ENCODE data around the gene EAF2. TPM values are rescaled to one million over a fixed set of nuclear protein-coding genes. Genes with fewer than 3 reads are reported as not detected.

Gene EAF2
- total RNA-seq, 1 experiment from 2014 or later, result 4.5 TPM

DNA sequence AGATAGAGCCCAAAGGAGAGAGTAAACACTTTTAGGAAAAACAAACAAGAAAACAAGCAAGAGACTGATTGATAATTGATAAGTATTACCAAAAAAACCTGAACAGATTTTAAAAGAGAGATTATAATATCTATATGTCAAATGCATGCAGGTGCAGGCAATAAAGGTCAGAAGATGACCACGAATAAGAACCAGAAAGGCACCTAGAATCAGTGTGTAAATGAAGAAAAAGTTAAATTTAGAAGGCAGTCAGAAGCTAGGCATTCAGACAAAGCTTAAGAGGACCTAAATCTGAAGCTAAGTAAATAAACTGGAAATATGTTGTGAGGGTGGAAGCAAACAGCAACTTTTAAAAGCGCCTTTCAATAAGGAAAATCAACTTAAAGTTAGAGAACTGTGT, 16.4 kb upstream of the EAF2 start:
- Mint-ChIP-seq H3K4me1 (ENCODE audit: low read depth, unreplicated experiment) (no peaks in the 10 kb centered on the region), H3K36me3 (ENCODE audit: insufficient read depth, unreplicated experiment) (peaks cover 74% of the 10 kb centered on the region), H3K9me3 (ENCODE audit: unreplicated experiment) (peaks cover 11% of the 10 kb centered on the region), H3K4me3 (ENCODE audit: unreplicated experiment) (no peak overlapping the region), H3K27ac (ENCODE audit: unreplicated experiment) (no peak overlapping the region), H3K27me3 (ENCODE audit: insufficient read depth, unreplicated experiment) (no peaks in the 10 kb centered on the region)
- TF ChIP-seq, protein P1, sequence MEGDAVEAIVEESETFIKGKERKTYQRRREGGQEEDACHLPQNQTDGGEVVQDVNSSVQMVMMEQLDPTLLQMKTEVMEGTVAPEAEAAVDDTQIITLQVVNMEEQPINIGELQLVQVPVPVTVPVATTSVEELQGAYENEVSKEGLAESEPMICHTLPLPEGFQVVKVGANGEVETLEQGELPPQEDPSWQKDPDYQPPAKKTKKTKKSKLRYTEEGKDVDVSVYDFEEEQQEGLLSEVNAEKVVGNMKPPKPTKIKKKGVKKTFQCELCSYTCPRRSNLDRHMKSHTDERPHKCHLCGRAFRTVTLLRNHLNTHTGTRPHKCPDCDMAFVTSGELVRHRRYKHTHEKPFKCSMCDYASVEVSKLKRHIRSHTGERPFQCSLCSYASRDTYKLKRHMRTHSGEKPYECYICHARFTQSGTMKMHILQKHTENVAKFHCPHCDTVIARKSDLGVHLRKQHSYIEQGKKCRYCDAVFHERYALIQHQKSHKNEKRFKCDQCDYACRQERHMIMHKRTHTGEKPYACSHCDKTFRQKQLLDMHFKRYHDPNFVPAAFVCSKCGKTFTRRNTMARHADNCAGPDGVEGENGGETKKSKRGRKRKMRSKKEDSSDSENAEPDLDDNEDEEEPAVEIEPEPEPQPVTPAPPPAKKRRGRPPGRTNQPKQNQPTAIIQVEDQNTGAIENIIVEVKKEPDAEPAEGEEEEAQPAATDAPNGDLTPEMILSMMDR (IDR thresholded peaks at IDR 0.05; ENCODE audit: insufficient read depth in 1 of 2, low read depth in 1 of 2, low read length in 1 of 2, severe bottlenecking in 1 of 2, unreplicated experiment in 1 of 2), result no peak
- Histone ChIP-seq H3K36me3 (ENCODE audit: control insufficient read depth, insufficient read depth, low read length) (no peaks in the 10 kb centered on the region), H3K4me3 (ENCODE audit: low read depth, low read length) (no peak overlapping the region), H3K9me3 (peaks cover 8% of the 10 kb centered on the region; the same call in 1 of the 2 replicates), H3K4me1 (no peaks in the 10 kb centered on the region), H3K27me3 (replicated peaks; ENCODE audit: control insufficient read depth, insufficient read depth, low read length) (no peaks in the 10 kb centered on the region)
- POLR2A ChIA-PET, result no interaction called here
- CTCF ChIA-PET, result no interaction called here
- DNase-seq, result no peak
- no TSS peak for BruUV-seq (replicated peaks)
- intact Hi-C loops (cut with micrococcal nuclease; ENCODE audit: unreplicated experiment), result no loop called here

DNA sequence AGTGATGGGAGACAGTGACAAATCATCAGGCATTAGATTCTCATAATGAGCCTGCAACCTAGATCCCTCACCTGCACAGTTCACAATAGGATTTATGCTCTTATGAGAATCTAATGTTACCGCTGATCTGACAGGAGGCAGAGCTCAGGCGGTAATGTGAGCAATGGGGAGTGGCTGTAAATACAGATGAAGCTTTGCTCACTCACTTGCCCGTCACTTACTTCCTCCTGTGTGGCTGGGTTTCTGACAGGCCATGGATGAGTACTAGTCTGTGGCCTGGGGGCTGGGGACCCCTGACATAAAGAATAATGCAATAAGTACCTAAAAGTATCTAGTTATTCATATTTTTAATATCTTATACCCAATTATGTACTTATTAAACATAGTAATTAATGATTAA, 15.8 kb upstream of the EAF2 start:
- H3K4me1 Mint-ChIP-seq (ENCODE audit: low read depth, unreplicated experiment), result no peaks in the 10 kb centered on the region
- no peak overlapping the region for H3K4me3 ChIP-seq (ENCODE audit: low read depth, low read length)
- H3K36me3 Mint-ChIP-seq (ENCODE audit: insufficient read depth, unreplicated experiment), result peaks cover 74% of the 10 kb centered on the region
- no peak overlapping the region for H3K4me3 Mint-ChIP-seq (ENCODE audit: unreplicated experiment)
- no peaks in the 10 kb centered on the region for H3K4me1 ChIP-seq
- H3K9me3 ChIP-seq, result peaks cover 8% of the 10 kb centered on the region; the same call in 1 of the 2 replicates
- no peaks in the 10 kb centered on the region for H3K36me3 ChIP-seq (ENCODE audit: control insufficient read depth, insufficient read depth, low read length)
- CTCF ChIA-PET, result no interaction called here
- DNase-seq, result no peak
- intact Hi-C loops (cut with micrococcal nuclease; ENCODE audit: unreplicated experiment), result no loop called here
- no TSS peak for BruUV-seq (replicated peaks)
- H3K27me3 ChIP-seq (replicated peaks; ENCODE audit: control insufficient read depth, insufficient read depth, low read length), result no peaks in the 10 kb centered on the region
- TF ChIP-seq, protein P1 (IDR thresholded peaks at IDR 0.05; ENCODE audit: insufficient read depth in 1 of 2, low read depth in 1 of 2, low read length in 1 of 2, severe bottlenecking in 1 of 2, unreplicated experiment in 1 of 2), result no peak
- POLR2A ChIA-PET, result no interaction called here
- peaks cover 12% of the 10 kb centered on the region for H3K9me3 Mint-ChIP-seq (ENCODE audit: unreplicated experiment)
- no peak overlapping the region for H3K27ac Mint-ChIP-seq (ENCODE audit: unreplicated experiment)
- H3K27me3 Mint-ChIP-seq (ENCODE audit: insufficient read depth, unreplicated experiment), result no peaks in the 10 kb centered on the region

DNA sequence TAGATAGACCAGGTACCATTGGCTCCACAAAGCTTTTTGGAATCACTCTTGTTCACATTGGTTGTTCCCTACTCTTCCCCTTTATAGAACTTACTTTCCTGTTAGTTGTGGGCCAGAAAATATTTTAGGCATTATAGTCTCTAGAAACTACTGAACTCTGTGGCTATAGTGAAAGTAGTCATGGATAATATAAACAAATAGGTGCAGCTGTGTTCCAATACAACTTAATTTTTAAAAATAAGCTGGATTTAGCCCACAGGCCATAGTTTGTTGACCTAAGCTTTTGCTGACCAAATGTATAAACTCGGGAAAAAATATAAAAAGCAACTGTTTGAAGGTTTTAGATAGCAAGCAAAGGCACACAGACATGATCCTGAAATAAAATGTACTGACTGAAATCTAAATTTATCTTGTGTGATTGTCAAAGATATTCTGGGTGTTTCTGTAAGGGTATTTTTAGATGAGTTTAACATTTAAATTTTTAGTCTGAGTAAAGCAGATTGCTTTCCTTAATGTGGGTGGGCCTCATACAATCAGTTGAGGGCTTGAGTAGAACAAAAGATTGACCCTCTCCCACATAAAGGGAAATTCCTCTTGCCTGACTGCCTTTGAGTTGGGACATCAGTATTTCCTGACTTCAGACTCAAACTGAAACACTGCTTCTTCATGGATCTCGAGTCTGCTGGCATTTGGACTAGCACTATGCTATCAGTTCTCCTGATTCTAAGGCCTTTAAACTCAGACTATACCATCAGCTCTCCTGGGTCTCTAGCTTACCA, 13.4 kb upstream of the EAF2 start:
- Mint-ChIP-seq H3K4me3 (ENCODE audit: unreplicated experiment) (no peak overlapping the region), H3K9me3 (ENCODE audit: unreplicated experiment) (peaks cover 12% of the 10 kb centered on the region), H3K27ac (ENCODE audit: unreplicated experiment) (no peak overlapping the region), H3K27me3 (ENCODE audit: insufficient read depth, unreplicated experiment) (no peaks in the 10 kb centered on the region), H3K36me3 (ENCODE audit: insufficient read depth, unreplicated experiment) (peaks cover 78% of the 10 kb centered on the region), H3K4me1 (ENCODE audit: low read depth, unreplicated experiment) (no peaks in the 10 kb centered on the region)
- BruUV-seq (replicated peaks), result no TSS peak
- Histone ChIP-seq H3K27me3 (replicated peaks; ENCODE audit: control insufficient read depth, insufficient read depth, low read length) (no peaks in the 10 kb centered on the region), H3K36me3 (ENCODE audit: control insufficient read depth, insufficient read depth, low read length) (no peaks in the 10 kb centered on the region), H3K4me3 (ENCODE audit: low read depth, low read length) (no peak overlapping the region), H3K9me3 (peaks cover 8% of the 10 kb centered on the region; the same call in 1 of the 2 replicates), H3K4me1 (no peaks in the 10 kb centered on the region)
- intact Hi-C loops (cut with micrococcal nuclease; ENCODE audit: unreplicated experiment), result no loop called here
- no peak for DNase-seq
- ChIA-PET POLR2A (no interaction called here), CTCF (no interaction called here)
- TF ChIP-seq, protein P1 (IDR thresholded peaks at IDR 0.05; ENCODE audit: insufficient read depth in 1 of 2, low read depth in 1 of 2, low read length in 1 of 2, severe bottlenecking in 1 of 2, unreplicated experiment in 1 of 2), result no peak

All from Caco-2 (cell line).